ELF-1 (cell line): ENCODE measurements around the gene MT1G.
A peak's percentile ranks its signal among the peaks of the same experiment; 100 is the strongest.
"Not testable (repeated sequence)": the region's sequence is repeated elsewhere in the genome, so short reads cannot be mapped to it uniquely, and the experiment has no call there.

ENCODE experiments used
- DNase-seq: peaks from one replicate; pipeline ENCODE4 v3.0.0-alpha.2; 2016; ENCODE audit warnings: low read depth, low spot score

MT1G gene

DNA sequence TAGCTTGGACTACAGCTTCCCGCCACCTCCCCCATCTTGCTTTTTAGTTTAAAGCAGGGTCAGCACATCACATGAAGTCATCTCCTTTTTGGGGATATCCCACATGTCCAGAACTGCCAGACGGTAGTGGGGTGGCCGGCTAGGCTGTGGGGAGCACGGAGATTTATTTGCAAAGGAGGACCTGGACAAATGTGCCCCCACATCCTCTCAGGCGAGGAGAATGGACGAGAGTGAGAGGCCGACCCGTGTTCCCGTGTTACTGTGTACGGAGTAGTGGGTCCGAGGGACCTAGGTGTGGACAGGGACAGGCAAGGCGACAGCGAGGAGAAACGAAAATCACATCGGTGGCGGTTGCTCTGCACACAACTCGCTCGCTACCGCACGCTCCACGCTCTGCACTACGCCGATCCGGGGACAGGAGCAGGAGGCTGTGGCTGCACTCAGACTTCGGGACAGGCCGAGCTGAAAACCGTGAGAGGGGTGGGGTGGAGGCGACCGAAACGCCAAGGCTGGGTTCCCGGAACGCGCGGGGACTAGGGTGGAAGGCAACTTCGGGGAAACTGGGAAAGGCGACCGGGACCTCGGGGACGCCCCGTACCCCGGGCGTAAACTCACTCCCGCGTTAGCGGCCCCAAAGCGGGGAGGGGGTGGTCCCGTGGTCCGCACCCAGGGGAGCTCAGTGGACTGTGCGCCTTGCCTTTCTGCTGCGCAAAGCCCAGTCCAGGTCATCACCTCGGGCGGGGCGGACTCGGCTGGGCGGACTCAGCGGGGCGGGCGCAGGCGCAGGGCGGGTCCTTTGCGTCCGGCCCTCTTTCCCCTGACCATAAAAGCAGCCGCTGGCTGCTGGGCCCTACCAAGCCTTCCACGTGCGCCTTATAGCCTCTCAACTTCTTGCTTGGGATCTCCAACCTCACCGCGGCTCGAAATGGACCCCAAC lies 29.8 kb downstream of the MT1G start, which contains the start of gene MT1A:
MT1A (plus strand) TSS at position 853 of the 937 bp plus-strand sequence; CDS start at position 926, 73 bp downstream.
- DNase-seq: peak; percentile 76

DNA sequence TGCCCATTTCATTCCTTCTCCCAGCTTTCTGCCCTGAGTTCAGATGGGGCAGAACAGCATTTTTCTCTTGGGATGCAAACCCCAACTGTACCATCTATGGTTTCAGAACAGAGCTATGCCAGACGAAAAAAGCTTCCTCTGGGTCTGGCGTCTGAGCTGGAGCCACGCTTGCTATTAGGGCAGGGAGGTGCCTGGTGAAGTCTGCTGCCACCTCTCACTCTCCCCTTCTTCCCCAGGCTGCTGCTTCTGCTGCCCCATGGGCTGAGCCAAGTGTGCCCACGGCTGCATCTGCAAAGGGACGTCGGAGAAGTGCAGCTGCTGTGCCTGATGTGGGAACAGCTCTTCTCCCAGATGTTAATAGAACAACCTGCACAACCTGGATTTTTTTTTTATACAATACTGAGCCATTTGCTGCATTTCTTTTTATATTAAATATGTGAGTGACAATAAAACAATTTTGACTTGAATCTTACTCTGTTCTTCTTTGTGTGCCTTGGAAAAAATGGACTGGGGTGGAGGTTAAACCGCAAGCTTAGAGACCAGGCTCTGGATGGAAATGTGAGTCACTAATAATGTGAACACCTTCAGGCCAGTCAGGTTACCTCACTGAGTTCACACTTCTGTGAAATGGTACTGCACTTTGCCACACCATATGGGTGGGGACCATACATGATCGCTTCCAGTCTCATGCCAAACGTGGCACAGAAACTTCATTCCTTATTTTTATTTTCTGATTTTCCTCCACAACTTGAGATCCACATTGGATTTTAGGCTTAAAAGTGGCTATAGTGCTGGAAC lies 31.1 kb downstream of the MT1G start:
- DNase-seq: no peak

DNA sequence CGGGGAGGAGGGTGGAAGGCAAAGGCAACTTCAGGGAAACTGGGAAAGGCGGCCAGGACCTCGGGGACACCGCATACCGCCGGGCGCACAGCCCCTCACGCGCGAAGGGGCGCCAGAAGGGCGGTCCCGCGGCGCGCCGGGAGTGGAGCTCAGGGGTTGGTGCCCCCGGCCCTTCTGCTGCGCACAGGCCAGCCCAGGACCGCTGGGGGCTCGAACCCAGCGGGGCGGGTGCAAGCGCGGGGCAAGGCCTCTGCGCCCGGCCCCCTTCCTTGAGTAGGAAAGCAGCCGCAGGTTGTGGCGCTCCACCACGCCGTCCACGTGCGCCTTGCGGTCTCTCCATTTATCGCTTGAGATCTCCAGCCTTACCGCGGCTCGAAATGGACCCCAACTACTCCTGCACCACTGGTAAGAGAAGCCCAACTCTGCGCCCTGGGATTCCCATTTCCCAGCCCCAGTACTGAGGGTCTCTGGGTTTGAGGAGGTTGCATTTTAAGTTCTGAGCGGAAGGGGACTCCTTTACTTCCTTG lies 32.4 kb downstream of the MT1G start:
- no peak for DNase-seq

DNA sequence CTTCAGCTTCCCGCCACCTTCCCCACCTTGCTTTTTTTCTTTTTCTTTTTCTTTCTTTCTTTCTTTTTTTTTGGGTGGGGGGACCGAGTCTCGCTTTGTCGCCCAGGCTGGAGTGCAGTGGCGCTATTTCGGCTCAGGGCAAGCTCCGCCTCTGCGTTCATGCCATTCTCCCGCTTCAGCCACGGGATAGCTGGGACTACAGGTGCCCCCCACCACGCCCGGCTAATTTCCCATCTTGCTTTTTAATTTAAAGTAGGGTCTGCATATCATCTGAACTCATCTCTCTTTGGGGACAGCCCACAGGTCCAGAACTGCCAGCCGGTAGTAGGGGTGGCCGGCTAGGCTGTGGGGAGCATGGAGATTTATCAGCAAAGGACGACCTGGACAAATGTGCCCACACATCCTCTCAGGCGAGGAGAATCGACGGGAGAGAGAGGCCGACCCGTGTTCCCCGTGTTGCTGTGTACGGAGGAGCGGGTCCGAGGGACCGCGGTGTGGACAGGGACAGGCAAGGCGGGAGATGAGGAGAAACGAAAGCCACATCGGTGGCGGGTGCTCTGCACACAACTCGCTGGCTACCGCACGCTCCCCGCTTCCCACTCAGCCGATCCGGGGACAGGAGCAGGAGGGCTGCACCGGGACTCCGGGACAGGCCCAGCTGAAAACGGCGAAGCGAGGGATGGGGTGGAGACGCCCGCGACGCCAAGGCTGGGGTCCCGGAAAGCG lies 33.0 kb downstream of the MT1G start:
- no peak for DNase-seq

DNA sequence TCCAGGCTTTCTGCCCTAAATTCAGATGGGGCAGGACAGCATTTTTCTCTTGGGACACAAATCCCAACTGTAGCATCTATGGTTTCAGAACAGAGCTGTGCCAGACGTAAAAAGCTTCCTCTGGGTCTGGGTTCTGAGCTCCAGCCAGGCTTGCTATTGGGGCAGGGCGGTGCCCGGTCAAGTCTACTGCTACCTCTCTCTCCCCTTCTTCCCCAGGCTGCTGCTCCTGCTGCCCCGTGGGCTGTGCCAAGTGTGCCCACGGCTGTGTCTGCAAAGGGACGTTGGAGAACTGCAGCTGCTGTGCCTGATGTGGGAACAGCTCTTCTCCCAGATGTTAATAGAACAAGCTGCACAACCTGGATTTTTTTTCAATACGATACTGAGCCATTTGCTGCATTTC lies 34.3 kb downstream of the MT1G start:
- no peak for DNase-seq

DNA sequence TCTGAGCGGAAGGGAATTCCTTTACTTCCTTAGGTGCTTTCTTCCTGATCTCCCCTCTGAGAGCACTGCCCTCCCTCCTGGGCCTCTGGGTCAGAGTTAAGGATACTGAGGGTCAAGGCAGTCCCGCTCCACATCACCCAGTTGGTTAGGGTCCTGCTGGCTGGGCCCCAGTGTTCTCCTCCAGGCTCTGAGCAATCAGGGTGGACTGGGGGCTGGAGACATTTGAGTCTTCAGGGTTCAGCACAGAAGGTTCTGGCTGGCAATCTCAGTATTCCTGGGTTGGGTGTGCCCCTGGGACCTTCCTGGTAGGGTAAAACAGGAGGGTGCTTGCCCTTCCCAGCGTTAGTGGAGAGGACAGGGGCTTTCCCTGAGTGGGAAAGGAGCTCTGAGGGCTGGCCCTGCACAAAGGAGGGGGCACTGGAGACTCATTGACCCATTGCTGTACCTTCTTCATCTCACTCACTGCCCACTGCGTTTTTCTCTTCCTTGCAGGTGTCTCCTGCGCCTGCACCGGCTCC lies 35.0 kb downstream of the MT1G start:
- DNase-seq: no peak

DNA sequence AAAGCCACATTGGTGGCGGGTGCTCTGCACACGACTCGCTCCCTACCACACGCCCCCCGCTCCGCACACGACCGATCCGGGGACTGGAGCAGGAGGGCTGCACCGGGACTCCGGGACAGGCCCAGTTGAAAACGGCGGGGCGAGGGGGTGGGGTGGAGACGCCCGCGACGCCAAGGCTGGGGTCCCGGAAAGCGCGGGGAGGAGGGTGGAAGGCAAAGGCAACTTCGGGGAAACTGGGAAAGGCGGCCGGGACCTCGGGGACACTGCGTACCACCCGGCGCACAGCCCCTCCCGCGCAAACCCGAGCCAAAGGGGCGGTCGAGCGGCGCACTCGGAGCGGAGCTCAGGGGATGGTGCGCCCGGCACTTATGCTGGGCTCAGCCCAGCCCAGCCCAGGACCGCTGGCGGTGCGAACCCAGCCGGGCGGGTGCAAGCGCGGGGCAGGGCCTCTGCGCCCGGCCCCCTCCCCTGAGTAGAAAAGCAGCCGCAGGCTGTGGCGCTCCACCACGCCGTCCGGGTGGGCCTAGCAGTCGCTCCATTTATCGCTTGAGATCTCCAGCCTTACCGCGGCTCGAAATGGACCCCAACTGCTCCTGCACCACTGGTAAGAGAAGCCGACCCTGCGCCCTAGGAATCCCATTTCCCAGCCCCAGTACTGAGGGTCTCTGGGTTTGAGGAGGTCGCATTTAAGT lies 35.6 kb downstream of the MT1G start, which contains the start of gene MT1M:
MT1M (plus strand) TSS at position 504 of the 692 bp plus-strand sequence; CDS start at position 577, 73 bp downstream.
- no peak for DNase-seq

DNA sequence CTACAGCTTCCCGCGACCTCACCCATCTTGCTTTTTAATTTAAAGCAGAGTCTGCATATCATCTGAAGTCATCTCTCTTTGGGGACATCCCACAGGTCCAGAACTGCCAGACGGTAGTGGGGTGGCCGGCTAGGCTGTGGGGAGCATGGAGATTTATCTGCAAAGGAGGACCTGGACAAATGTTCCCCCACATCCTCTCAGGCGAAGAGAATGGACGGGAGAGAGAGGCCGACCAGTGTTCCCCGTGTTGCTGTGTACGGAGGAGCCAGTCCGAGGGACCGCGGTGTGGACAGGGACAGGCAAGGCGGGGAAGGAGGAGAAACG lies 36.1 kb downstream of the MT1G start:
- no peak for DNase-seq

DNA sequence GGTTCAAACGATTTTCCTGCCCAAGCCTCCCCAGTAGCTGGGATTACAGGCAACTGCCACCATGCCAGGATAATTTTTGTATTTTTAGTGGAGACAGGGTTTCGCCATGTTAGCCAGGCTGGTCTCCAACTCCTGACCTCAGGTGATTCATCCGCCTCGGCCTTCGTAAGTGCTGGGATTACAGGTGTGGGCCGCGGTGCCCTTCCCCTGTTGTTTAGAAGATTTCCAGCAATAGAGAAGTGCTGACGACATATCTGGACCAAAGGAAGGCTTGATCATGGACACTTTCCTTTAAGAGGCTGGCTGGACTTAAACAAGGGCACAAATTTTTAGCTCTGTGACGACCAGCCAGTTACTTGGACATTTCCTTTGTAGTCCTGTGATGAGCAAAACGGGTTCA lies 36.7 kb downstream of the MT1G start:
- DNase-seq: no peak

DNA sequence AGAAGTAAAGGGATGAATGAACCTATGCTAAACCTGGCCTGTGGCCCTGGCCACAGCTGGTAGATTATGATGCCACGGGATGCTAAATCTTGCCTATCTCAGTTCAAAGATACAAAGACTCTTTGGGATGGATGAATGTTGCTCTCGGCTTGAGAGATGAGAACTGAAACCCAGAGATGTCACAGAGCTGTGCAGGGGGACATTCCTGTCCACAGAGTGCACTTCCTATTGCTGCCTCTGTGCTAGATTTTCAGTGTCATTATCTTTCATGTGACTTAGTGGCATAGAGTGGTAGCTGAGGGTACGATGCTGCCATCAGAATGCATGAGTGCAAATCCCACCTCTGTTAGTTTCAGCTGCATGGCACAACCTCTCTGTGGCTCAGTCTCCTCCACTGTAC lies 37.7 kb downstream of the MT1G start:
- no peak for DNase-seq

DNA sequence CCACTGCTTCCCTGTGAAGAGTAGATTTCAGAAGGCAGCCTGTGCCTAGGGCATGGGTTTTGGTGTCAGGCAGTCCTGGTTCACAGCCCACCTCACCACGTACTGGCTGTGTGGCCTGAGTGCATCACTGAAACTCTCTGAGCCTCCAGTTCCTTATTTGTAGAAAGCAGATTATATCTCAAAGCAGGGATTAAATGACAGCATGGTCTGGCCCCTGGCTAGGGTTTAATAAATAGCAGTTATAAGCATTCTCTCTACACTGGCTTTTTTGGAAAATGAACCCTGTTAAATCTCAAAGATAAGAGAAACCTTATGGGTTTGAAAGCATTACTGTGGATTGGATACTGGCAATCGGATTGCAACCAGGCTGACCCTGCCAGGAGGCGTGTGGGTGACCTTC lies 38.3 kb downstream of the MT1G start:
- DNase-seq: no peak

DNA sequence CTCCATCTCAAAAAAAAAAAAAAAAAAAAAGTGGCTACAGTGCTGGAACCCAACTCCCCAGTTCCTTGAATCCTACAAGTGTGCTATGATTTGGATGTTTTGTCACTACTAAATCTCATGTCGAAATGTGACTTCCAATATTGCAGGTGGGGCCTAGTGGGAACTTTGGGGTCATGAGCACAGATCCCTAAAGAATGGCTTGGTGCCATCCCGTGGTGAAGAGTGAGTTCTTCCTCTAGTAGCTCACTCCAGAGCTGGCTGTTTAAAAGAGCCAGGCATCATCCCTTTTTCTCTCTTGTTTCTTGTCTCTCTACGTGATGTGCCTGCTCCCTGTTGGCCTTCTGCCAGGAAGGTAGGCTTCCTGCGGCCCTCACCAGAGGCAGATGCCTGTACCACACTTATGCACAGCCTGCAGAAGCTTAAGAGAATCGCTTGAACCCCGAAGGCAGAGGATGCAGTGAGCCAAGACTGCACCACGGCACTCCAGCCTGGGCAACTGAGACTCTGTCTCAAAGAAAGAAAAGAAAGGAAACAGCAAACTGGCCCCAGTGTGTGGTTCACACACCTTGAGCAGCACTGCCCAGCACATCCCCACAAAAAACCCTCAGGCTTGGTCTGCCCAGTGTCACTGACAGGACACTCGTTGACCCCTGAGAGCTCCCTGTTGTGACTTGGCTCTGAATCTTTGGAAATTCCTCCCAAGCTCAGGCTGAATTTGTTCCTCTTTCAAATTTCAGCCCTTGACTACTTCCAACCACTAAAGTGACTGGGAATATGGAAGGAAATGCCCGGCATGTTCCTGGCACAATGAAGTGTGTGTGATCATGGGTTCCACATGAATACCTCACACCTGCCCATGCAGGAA lies 39.1 kb downstream of the MT1G start:
- DNase-seq: no peak

DNA sequence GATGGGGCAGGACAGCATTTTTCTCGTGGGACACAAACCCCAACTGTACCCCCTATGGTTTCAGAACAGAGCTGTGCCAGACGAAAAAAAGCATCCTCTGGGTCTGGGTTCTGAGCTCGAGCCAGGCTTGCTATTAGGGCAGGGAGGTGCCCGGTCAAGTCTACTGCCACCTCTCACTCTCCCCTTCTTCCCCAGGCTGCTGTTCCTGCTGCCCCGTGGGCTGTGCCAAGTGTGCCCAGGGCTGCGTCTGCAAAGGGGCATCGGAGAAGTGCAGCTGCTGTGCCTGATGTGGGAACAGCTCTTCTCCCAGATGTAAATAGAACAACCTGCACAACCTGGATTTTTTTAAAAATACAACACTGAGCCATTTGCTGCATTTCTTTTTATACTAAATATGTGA lies 41.2 kb downstream of the MT1G start:
- no peak for DNase-seq

DNA sequence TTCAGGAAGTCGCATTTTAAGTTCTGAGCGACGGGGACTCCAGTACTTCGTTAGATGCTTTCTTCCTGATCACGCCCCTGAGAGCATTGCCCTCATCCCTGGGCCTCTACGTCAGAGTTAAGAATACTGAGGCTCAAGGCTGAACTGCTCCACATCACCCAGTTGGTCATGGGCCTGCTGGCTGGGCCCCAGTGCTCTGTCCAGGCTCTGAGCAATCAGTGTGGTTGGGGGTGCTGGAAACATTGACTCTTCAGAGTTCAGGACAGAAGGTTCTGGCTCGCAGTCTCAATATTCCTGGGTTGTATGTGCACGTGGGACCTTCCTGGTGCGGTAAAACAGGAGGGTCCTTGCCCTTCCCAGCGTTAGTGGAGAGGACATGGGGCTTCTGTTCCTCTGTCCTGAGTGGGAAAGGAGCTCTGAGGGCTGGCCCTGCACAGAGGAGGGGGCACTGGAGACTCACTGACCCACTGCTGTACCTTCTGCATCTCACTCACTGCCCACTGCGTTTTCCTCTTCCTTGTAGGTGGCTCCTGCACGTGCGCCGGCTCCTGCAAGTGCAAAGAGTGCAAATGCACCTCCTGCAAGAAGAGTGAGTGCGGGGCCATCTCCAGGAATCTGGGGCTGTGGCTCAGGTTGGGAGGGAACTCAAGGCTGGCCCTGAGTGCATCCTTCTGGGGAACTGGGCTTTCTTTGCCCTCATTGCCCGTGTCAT lies 41.8 kb downstream of the MT1G start:
- no peak for DNase-seq

DNA sequence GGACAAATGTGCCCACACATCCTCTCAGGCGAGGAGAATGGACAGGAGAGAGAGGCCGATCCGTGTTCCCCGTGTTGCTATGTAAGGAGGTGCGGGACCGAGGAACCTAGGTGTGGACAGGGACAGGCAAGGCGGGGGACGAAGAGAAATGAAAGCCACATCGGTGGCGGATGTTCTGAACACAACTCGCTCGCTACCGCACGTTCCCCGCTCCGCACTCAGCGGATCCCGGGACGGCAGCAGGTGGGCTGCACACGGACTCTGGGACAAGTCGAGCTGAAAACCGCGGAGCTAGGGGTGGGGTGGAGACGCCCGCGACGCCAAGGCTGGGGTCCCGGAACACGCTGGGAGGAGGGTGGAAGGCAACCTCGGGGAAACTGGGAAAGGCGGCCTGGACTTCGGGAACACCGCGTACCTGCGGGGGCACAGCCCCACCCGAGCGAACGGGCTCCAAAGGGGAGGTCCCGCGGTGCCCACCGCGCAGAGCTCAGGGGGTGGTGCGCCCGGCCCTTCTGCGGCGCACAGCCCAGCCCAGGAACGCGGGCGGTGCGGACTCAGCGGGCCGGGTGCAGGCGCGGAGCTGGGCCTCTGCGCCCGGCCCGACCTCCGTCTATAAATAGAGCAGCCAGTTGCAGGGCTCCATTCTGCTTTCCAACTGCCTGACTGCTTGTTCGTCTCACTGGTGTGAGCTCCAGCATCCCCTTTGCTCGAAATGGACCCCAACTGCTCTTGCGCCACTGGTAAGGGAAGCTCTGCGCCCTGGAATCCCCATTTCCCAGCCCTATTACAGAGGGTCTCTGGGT lies 42.5 kb downstream of the MT1G start, which contains the start of gene MT1E:
MT1E (plus strand) TSS at position 642 of the 803 bp plus-strand sequence; CDS start at position 713, 71 bp downstream.
- DNase-seq: peak; percentile 78

DNA sequence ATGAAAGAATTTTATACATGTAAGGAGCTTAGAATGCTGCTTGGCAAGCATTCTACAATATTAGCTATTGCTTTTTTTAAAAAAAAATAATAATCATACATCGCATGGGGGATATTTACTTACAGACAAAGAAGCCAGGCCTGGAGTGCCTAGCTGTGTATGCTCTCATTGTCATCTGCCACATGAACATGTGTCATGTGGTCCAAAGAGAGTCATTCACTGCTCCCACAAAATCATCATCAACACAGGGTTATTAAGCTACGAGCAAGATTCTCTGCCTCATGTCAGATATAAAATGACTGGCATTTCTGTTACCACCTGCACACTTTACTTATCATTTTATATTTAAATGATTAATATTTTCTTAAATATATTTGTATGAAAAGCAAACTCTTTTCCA lies 44.2 kb downstream of the MT1G start:
- DNase-seq: no peak

DNA sequence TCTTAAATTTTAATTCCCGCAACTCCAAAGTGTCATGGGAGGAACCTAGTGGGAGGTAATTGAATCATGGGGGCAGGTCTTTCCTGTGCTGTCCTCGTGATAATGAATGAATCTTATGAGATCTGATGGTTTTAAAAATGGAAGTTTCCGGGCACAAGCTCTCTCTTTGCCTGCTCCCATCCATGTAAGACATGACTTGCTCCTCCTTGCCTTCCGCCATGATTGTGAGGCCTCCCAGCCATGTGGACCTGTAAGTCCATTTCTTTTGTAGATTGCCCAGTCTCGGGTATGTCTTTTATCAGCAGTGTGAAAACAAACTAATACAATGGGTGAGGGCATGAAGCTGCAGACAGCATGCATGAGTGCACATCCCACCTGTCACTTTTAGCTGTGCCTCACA lies 44.7 kb downstream of the MT1G start:
- DNase-seq: not testable (repeated sequence)
